ENCODE data around the gene KLF2. TPM values are rescaled to one million over a fixed set of nuclear protein-coding genes. Genes with fewer than 3 reads are reported as not detected.

The KLF2 gene
- total RNA-seq, 2 experiments from 2014 or later, result 0.46 to 0.84 TPM

- POLR2A ChIA-PET, result no interaction called here
Observed at GRCh38 chr19:16368385-16369305, 44.0 kb downstream of the KLF2 start.

GRCh38 chr19:16369306-16369663, 44.7 kb downstream of the KLF2 start:
- POLR2A ChIA-PET, result no interaction called here
- CTCF ChIA-PET, result interaction anchor here (0.9 to 3.2 kb wide), 3 partner anchors 14 to 39 kb away, joined by 5 to 12 read pairs (median 7); no protein-coding TSS in a partner anchor

More at GRCh38 chr19:16368385-16369305, 44.0 kb downstream of the KLF2 start:
- CTCF ChIA-PET, result interaction anchor here (0.9 to 3.2 kb wide), 3 partner anchors 14 to 38 kb away, joined by 5 to 12 read pairs (median 7); no protein-coding TSS in a partner anchor

GRCh38 chr19:16369664-16370576, 45.3 kb downstream of the KLF2 start:
- POLR2A ChIA-PET, result interaction anchor here (2.2 kb wide), 1 partner anchor 31 kb away, joined by 9 read pairs; no protein-coding TSS in a partner anchor
- CTCF ChIA-PET, result interaction anchor here (0.7 to 3.2 kb wide), 5 partner anchors 13 to 40 kb away, joined by 3 to 12 read pairs (median 5); no protein-coding TSS in a partner anchor

GRCh38 chr19:16370641-16371391, 46.2 kb downstream of the KLF2 start:
- ChIA-PET CTCF (interaction anchor here (0.7 to 3.2 kb wide), 5 partner anchors 9 to 40 kb away, joined by 3 to 12 read pairs (median 4); no protein-coding TSS in a partner anchor), POLR2A (interaction anchor here (1.0 to 2.2 kb wide), 3 partner anchors 32 to 46 kb away, joined by 4 to 9 read pairs (median 5); partner anchors contain the start of gene KLF2)

GRCh38 chr19:16371540-16371986, 46.9 kb downstream of the KLF2 start:
- POLR2A ChIA-PET, result interaction anchor here (0.6 to 2.2 kb wide), 4 partner anchors 32 to 100 kb away, joined by 4 to 9 read pairs (median 5); partner anchors contain the start of gene KLF2

GRCh38 chr19:16372065-16372915, 47.7 kb downstream of the KLF2 start:
- ChIA-PET CTCF (interaction anchor here (0.5 to 3.2 kb wide), 5 partner anchors 10 to 191 kb away, joined by 3 to 12 read pairs (median 4); no protein-coding TSS in a partner anchor), POLR2A (interaction anchor here (0.6 to 2.2 kb wide), 4 partner anchors 33 to 101 kb away, joined by 4 to 9 read pairs (median 5); partner anchors contain the start of gene KLF2)

More at GRCh38 chr19:16371540-16371986, 46.9 kb downstream of the KLF2 start:
- CTCF ChIA-PET, result interaction anchor here (1.2 to 3.2 kb wide), 5 partner anchors 10 to 43 kb away, joined by 3 to 12 read pairs (median 4); no protein-coding TSS in a partner anchor

GRCh38 chr19:16373079-16373478, 48.5 kb downstream of the KLF2 start:
- POLR2A ChIA-PET, result interaction anchor here (0.7 kb wide), 1 partner anchor 9 kb away, joined by 6 read pairs; no protein-coding TSS in a partner anchor
- CTCF ChIA-PET, result interaction anchor here (0.5 to 1.5 kb wide), 6 partner anchors 10 to 192 kb away, joined by 3 to 6 read pairs (median 4); no protein-coding TSS in a partner anchor

GRCh38 chr19:16373532-16373931, 48.9 kb downstream of the KLF2 start:
- ChIA-PET CTCF (interaction anchor here (0.6 to 1.5 kb wide), 5 partner anchors 10 to 188 kb away, joined by 3 to 6 read pairs (median 4); no protein-coding TSS in a partner anchor), POLR2A (interaction anchor here (0.7 kb wide), 1 partner anchor 9 kb away, joined by 6 read pairs; no protein-coding TSS in a partner anchor)

GRCh38 chr19:16373989-16374388, 49.4 kb downstream of the KLF2 start:
- POLR2A ChIA-PET, result interaction anchor here (0.7 kb wide), 1 partner anchor 8 kb away, joined by 6 read pairs; no protein-coding TSS in a partner anchor
- CTCF ChIA-PET, result interaction anchor here (0.6 to 1.5 kb wide), 5 partner anchors 9 to 188 kb away, joined by 3 to 6 read pairs (median 4); no protein-coding TSS in a partner anchor

GRCh38 chr19:16374436-16374835, 49.8 kb downstream of the KLF2 start:
- ChIA-PET POLR2A (no interaction called here), CTCF (interaction anchor here (1.3 to 1.5 kb wide), 2 partner anchors 9 to 126 kb away, joined by 4 to 6 read pairs; no protein-coding TSS in a partner anchor)

GRCh38 chr19:16375157-16375935, 50.7 kb downstream of the KLF2 start:
- ChIA-PET POLR2A (no interaction called here), CTCF (interaction anchor here (1.3 to 2.0 kb wide), 3 partner anchors 11 to 130 kb away, joined by 4 to 9 read pairs (median 8); no protein-coding TSS in a partner anchor)

GRCh38 chr19:16375936-16376185, 51.2 kb downstream of the KLF2 start:
- CTCF ChIA-PET, result interaction anchor here (1.3 to 2.0 kb wide), 5 partner anchors 10 to 130 kb away, joined by 3 to 9 read pairs (median 5); no protein-coding TSS in a partner anchor

GRCh38 chr19:16376241-16376640, 51.6 kb downstream of the KLF2 start:
- CTCF ChIA-PET, result interaction anchor here (0.8 to 2.0 kb wide), 11 partner anchors 10 to 131 kb away, joined by 3 to 9 read pairs (median 3); no protein-coding TSS in a partner anchor
- POLR2A ChIA-PET, result no interaction called here

More at GRCh38 chr19:16375936-16376185, 51.2 kb downstream of the KLF2 start:
- POLR2A ChIA-PET, result no interaction called here

- CTCF ChIA-PET, result interaction anchor here (0.8 to 2.0 kb wide), 11 partner anchors 10 to 131 kb away, joined by 3 to 9 read pairs (median 3); no protein-coding TSS in a partner anchor
- POLR2A ChIA-PET, result no interaction called here
Observed at GRCh38 chr19:16376649-16377048, 52.0 kb downstream of the KLF2 start.

- POLR2A ChIA-PET, result interaction anchor here (0.7 kb wide), 1 partner anchor 241 kb away, joined by 7 read pairs; no protein-coding TSS in a partner anchor
- CTCF ChIA-PET, result interaction anchor here (0.7 to 2.0 kb wide), 7 partner anchors 12 to 165 kb away, joined by 3 to 9 read pairs (median 5); no protein-coding TSS in a partner anchor
Observed at GRCh38 chr19:16377521-16377920, 52.9 kb downstream of the KLF2 start.

Data from activated CD8-positive, alpha-beta memory T cell treated with anti-CD3 and anti-CD28 coated beads for 36 hours (primary cell).